CD4-positive, alpha-beta memory T cell (primary cell): ENCODE measurements around the gene DICER1. TPM values are rescaled to one million over a fixed set of nuclear protein-coding genes. Genes with fewer than 3 reads are reported as not detected.

ENCODE experiments used
- CTCF ChIA-PET: fragments of 350-600 bp; sonication (Branson Sonifier 250); formaldehyde crosslinking; loops from one replicate; lab custom pipeline; 2021; ENCODE audit warnings: inconsistent platforms; ENCODE audit not compliant: partially characterized antibody; lab: Charles Lee
- POLR2A ChIA-PET: fragments of 350-600 bp; sonication (Branson Sonifier 250); formaldehyde crosslinking; loops from one replicate; lab custom pipeline; 2021; ENCODE audit not compliant: partially characterized antibody; lab: Charles Lee
- DNase-seq, 5 donors: peaks; one replicate each; pipeline versions ENCODE4 v3.0.0 to v3.0.0-alpha.2; 2020 to 2022; ENCODE audit warnings: mixed read lengths in 1 of 5
- H3K27ac ChIP-seq: one replicate; pipeline ENCODE4 v1.7.0; 2013; ENCODE audit warnings: low read depth, low read length
- H3K27me3 ChIP-seq: 2 replicates; pipeline ENCODE4 v1.7.0; 2013; ENCODE audit warnings: mild to moderate bottlenecking, low read length, moderate library complexity; ENCODE audit not compliant: insufficient read depth
- H3K36me3 ChIP-seq: 2 replicates; pipeline ENCODE4 v1.7.0; 2013; ENCODE audit warnings: mild to moderate bottlenecking, low read length, moderate library complexity; ENCODE audit not compliant: insufficient read depth
- H3K4me1 ChIP-seq: 2 replicates; pipeline ENCODE4 v1.7.0; 2013; ENCODE audit warnings: mild to moderate bottlenecking, low read length, moderate library complexity; ENCODE audit not compliant: insufficient read depth
- H3K4me3 ChIP-seq, 2 donors: one replicate each; pipeline ENCODE4 v1.7.0; 2013; ENCODE audit warnings: low read length in 2 of 2, mild to moderate bottlenecking in 1 of 2
- H3K9me3 ChIP-seq, 2 donors: one replicate each; pipeline ENCODE4 v1.7.0; 2013; ENCODE audit warnings: low read length in 2 of 2, control low read depth in 1 of 2; ENCODE audit not compliant: control insufficient read depth in 1 of 2
- H3K27ac Mint-ChIP-seq, 7 donors: one replicate each; pipeline ENCODE4 v1.8.0; 2020 to 2021; ENCODE audit warnings: mixed read lengths in 7 of 7, mild to moderate bottlenecking in 6 of 7, inconsistent platforms in 3 of 7, moderate library complexity in 3 of 7
- H3K27me3 Mint-ChIP-seq, 2 donors: one replicate each; pipeline ENCODE4 v1.8.0; 2020 to 2021; ENCODE audit warnings: mixed read lengths in 2 of 2
- H3K36me3 Mint-ChIP-seq, 2 donors: one replicate each; pipeline ENCODE4 v1.8.0; 2020 to 2021; ENCODE audit warnings: mixed read lengths in 2 of 2, inconsistent platforms in 1 of 2, mild to moderate bottlenecking in 1 of 2
- H3K4me1 Mint-ChIP-seq, 4 donors: one replicate each; pipeline ENCODE4 v1.8.0; 2020 to 2021; ENCODE audit warnings: mixed read lengths in 4 of 4, mild to moderate bottlenecking in 1 of 4
- H3K4me3 Mint-ChIP-seq, 8 donors: one replicate each; pipeline ENCODE4 v1.8.0; 2020 to 2021; ENCODE audit warnings: mixed read lengths in 8 of 8, mild to moderate bottlenecking in 7 of 8, moderate library complexity in 6 of 8, inconsistent platforms in 3 of 8
- H3K9me3 Mint-ChIP-seq, 8 donors: one replicate each; pipeline ENCODE4 v1.8.0; 2020 to 2021; ENCODE audit warnings: mixed read lengths in 8 of 8, mild to moderate bottlenecking in 5 of 8, inconsistent platforms in 3 of 8, moderate library complexity in 1 of 8
- intact Hi-C: fragments of 100-400 bp; cut with micrococcal nuclease; formaldehyde crosslinking; loops from one replicate; pipeline ENCODE4 v1.15.1; 2023
- polyA plus RNA-seq, 2 donors: library from polyadenylated mRNA; unstranded; fragments of 300-500 nt; fragmentation: Illumina TruSeq; gene quantifications; one replicate each; pipeline ENCODE4 v1.2.3, GENCODE V29; 2021
- total RNA-seq, 2 experiments: library from RNA; stranded (reverse); gene quantifications; one replicate each; pipeline ENCODE4 v1.2.3, GENCODE V29; 2021

Gene DICER1
- total and polyA plus RNA-seq, 4 experiments from 2014 or later = 8.8 to 62.8 (median 36.8) TPM

- intact Hi-C loops = no loop called here
- no peak overlapping the region for H3K27ac Mint-ChIP-seq
Observed at GRCh38 chr14:95055318-95055717, 102.0 kb downstream of the DICER1 start.

DNA sequence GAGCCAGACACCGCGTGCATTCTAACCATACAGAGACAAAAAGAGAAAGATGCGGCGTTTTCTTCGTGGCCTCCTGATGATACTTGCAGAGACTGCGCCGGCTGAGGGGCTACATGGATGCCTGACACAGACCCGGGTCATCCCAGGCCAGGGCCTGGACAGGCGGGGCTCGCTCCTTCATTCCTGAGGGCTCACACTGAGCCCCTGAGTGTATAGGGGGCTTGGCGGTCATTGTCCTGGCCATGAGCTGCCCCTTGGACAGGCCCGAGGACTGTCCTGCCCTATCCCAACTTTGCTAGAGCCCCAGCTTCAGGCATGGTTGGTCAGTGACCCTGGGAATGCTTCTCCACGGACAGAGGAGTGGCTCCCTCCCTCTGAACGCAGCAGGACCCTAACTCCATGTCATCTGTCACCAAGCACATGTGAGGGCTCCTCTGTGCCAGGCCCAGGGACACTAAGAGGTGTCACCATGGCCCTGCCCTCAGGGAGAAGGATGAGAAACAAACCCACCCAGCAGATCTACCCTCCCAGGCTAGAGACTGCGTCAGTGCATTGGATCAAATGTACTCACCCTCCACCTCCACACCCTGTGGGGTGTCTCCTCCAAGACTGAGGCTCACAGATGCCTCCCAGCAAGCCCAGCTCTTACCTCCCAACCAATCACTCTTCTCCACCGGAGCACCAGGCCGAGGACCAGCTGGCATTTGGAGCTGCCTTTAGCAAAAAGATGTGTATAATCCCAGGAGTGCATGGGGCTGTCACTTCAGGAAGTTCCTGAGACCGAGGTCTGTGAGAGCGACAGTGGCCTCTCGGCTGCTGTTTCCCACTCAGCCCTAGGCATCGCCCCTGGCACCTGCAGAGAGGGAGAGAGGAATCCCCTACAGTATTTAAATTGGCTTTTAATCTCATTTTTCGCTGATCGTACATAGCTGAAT, 102.7 kb downstream of the DICER1 start:
- no peaks in the 10 kb centered on the region for H3K36me3 Mint-ChIP-seq
- no peak overlapping the region for H3K4me3 Mint-ChIP-seq
- H3K27me3 Mint-ChIP-seq = peaks cover 0 to 5% of the 10 kb centered on the region in 2 donors
- Histone ChIP-seq H3K27me3 (no peaks in the 10 kb centered on the region), H3K4me1 (no peaks in the 10 kb centered on the region), H3K4me3 (no peak overlapping the region), H3K27ac (no peak overlapping the region), H3K9me3 (no peaks in the 10 kb centered on the region), H3K36me3 (no peaks in the 10 kb centered on the region)
- ChIA-PET CTCF (no interaction called here), POLR2A (no interaction called here)
- no peak for DNase-seq
- intact Hi-C loops = no loop called here
- peaks cover 0 to 18% (median 4%) of the 10 kb centered on the region in 4 donors for H3K4me1 Mint-ChIP-seq
- H3K9me3 Mint-ChIP-seq = peaks cover 0 to 5% (median 0%) of the 10 kb centered on the region in 8 donors
- H3K27ac Mint-ChIP-seq = no peak overlapping the region

More at GRCh38 chr14:95055318-95055717, 102.0 kb downstream of the DICER1 start:
- Mint-ChIP-seq H3K4me1 (peaks cover 0 to 18% (median 4%) of the 10 kb centered on the region in 4 donors), H3K4me3 (no peak overlapping the region), H3K36me3 (no peaks in the 10 kb centered on the region), H3K9me3 (no peaks in the 10 kb centered on the region), H3K27me3 (no peaks in the 10 kb centered on the region)
- no peak overlapping the region for H3K4me3 ChIP-seq
- no peaks in the 10 kb centered on the region for H3K9me3 ChIP-seq
- no peaks in the 10 kb centered on the region for H3K36me3 ChIP-seq
- no peak overlapping the region for H3K27ac ChIP-seq
- no peaks in the 10 kb centered on the region for H3K4me1 ChIP-seq
- no peaks in the 10 kb centered on the region for H3K27me3 ChIP-seq
- POLR2A ChIA-PET = no interaction called here
- DNase-seq = no peak
- CTCF ChIA-PET = no interaction called here

DNA sequence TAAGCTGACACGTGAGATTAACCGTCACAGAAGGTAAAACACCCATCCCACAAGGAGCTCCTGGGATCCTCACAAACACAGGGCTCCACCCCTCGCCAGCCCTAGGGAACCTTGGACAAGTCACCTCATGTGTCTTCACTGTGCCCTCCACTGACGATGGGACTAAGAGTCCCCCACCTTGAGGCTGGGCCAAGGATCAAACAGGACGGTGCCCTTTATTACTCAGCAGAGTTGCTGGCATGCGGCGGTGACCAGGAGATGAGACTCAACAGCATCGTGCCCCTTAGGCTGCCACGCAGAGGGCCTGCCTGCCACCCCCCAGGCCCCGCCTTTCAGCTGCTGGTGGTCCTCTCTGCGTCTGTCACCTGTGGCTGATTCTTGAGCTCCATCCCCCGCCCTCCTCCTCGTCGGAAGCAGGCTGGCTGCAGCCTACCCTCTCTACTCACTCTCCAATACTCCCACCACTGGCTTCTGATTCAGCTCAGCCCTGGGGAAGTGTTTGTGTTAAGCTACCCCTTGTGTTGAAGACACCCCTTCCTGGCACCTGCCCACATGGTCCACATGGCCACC, 105.2 kb downstream of the DICER1 start:
- H3K4me3 Mint-ChIP-seq = no peak overlapping the region
- intact Hi-C loops = no loop called here
- CTCF ChIA-PET = no interaction called here

GRCh38 chr14:95049952-95050351, 107.4 kb downstream of the DICER1 start:
- Histone ChIP-seq H3K36me3 (no peaks in the 10 kb centered on the region), H3K4me1 (no peaks in the 10 kb centered on the region), H3K4me3 (no peak overlapping the region), H3K9me3 (no peaks in the 10 kb centered on the region), H3K27ac (no peak overlapping the region), H3K27me3 (no peaks in the 10 kb centered on the region)
- no peaks in the 10 kb centered on the region for H3K36me3 Mint-ChIP-seq
- H3K27ac Mint-ChIP-seq = no peak overlapping the region
- intact Hi-C loops = no loop called here
- H3K4me1 Mint-ChIP-seq = no peaks in the 10 kb centered on the region
- H3K27me3 Mint-ChIP-seq = peaks cover 12 to 14% of the 10 kb centered on the region in 2 donors
- no peak for DNase-seq
- peaks cover 0 to 5% (median 0%) of the 10 kb centered on the region in 8 donors for H3K9me3 Mint-ChIP-seq
- ChIA-PET CTCF (no interaction called here), POLR2A (no interaction called here)
- no peak overlapping the region for H3K4me3 Mint-ChIP-seq

More for the DNA sequence above, 105.2 kb downstream of the DICER1 start:
- H3K27ac ChIP-seq = no peak overlapping the region
- Mint-ChIP-seq H3K27ac (peak overlapping the region in 1 of 7 donors; percentile 14), H3K36me3 (no peaks in the 10 kb centered on the region), H3K9me3 (peaks cover 0 to 5% (median 0%) of the 10 kb centered on the region in 8 donors), H3K4me1 (no peaks in the 10 kb centered on the region), H3K27me3 (peaks cover 10 to 11% of the 10 kb centered on the region in 2 donors)
- no peak overlapping the region for H3K4me3 ChIP-seq
- no peak for DNase-seq
- POLR2A ChIA-PET = no interaction called here
- H3K9me3 ChIP-seq = no peaks in the 10 kb centered on the region
- no peaks in the 10 kb centered on the region for H3K4me1 ChIP-seq
- no peaks in the 10 kb centered on the region for H3K36me3 ChIP-seq
- H3K27me3 ChIP-seq = no peaks in the 10 kb centered on the region

- no peaks in the 10 kb centered on the region for H3K9me3 ChIP-seq
- H3K27me3 ChIP-seq = no peaks in the 10 kb centered on the region
- DNase-seq = no peak
- intact Hi-C loops = no loop called here
- no peaks in the 10 kb centered on the region for H3K36me3 ChIP-seq
- no peaks in the 10 kb centered on the region for H3K36me3 Mint-ChIP-seq
- peaks cover 0 to 5% (median 0%) of the 10 kb centered on the region in 8 donors for H3K9me3 Mint-ChIP-seq
- ChIA-PET CTCF (no interaction called here), POLR2A (no interaction called here)
- no peak overlapping the region for H3K4me3 Mint-ChIP-seq
- H3K27ac Mint-ChIP-seq = no peak overlapping the region
- H3K4me1 ChIP-seq = no peaks in the 10 kb centered on the region
- H3K4me3 ChIP-seq = no peak overlapping the region
- no peak overlapping the region for H3K27ac ChIP-seq
- peaks cover 12 to 19% of the 10 kb centered on the region in 2 donors for H3K27me3 Mint-ChIP-seq
- no peaks in the 10 kb centered on the region for H3K4me1 Mint-ChIP-seq
Observed at GRCh38 chr14:95048771-95049312, 108.5 kb downstream of the DICER1 start.

GRCh38 chr14:95047754-95048153, 109.6 kb downstream of the DICER1 start:
- Histone ChIP-seq H3K27ac (no peak overlapping the region), H3K36me3 (no peaks in the 10 kb centered on the region), H3K4me3 (no peak overlapping the region), H3K9me3 (no peaks in the 10 kb centered on the region), H3K27me3 (no peaks in the 10 kb centered on the region), H3K4me1 (no peaks in the 10 kb centered on the region)
- CTCF ChIA-PET = no interaction called here
- Mint-ChIP-seq H3K9me3 (peaks cover 0 to 5% (median 0%) of the 10 kb centered on the region in 8 donors), H3K27me3 (peaks cover 13 to 19% of the 10 kb centered on the region in 2 donors), H3K27ac (no peak overlapping the region), H3K4me3 (no peak overlapping the region), H3K4me1 (no peaks in the 10 kb centered on the region), H3K36me3 (no peaks in the 10 kb centered on the region)
- POLR2A ChIA-PET = no interaction called here
- DNase-seq = no peak
- intact Hi-C loops = no loop called here
